GM19372 (cell line): ENCODE data around the gene TCF7.

Experiments
- ATAC-seq: cut with Tn5 transposase; IDR thresholded peaks from one replicate; pipeline ENCODE4 v1.9.1; 2021; ENCODE audit warnings: mild to moderate bottlenecking, low read depth, moderate library complexity; ENCODE audit not compliant: unreplicated experiment

Gene TCF7

DNA sequence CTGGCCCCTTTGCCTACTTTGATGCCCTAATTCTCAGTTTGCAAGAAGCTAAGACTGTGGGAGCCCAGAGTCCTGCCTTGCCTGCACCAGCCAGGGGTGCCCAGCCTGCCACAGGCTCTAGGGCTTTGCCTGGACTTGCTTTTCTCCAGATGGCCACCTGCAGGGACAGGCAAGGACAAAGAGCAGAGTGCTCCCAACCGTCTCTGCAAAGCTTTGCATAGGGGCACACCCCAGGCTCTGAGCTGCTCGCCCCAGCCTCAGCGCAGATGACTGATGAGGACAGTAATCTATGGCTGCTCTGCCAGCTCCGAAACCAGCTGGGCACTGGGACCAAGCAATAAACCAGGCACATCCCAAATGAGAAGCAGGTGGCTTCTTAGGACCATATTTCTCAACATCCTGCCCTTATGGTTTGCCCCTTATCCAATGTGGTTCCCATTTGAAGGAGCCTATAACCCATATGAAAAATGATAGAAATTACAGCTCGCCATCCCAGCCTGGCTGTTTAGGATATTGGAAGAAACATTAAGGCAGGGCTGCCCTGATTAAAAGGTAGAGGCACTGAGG is 25.4 kb upstream of the TCF7 start:
- no peak for ATAC-seq

DNA sequence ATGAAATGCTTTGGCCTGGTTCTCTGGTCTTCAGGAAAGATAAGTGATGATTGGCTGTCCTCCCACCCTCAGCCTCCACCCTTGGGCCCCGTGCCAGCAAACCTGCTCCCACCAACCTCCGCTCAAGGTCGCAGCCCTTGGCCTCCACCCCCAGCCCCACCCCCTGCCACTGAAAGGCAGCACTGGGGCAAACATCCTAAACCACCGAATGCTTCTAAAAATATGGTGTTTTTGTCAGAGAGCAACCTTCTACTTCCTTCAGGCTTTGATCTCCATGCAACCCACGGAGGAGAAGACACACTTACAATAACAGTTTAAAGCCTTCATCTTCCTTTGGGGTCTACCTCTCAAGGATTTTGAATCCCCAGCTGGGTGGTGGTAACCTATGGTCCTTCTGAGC is 24.0 kb upstream of the TCF7 start:
- ATAC-seq = no peak

DNA sequence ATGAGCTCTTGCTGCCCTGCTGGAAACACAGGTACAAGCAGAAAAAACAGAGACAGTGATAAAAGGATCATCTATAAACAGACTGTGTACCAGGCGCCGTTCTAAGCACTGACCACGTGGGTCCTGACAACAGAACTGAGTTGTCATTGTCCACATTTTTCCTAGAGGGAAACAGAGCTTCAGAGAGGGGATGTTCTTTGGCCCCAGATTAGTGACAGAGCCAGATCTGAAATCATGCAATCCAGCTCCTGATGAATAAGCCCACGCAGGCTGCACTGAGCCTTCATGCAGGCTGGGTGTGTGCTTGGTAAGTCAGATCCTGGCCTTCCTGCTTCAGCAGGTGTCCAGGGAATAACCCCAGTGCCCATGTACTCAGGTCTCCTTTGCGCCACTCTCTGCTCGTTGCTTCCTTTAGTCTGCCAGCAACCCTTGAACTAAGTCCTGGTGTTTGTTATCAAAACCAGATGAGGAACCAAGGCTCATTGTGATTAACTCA is 22.8 kb upstream of the TCF7 start:
- no peak for ATAC-seq

DNA sequence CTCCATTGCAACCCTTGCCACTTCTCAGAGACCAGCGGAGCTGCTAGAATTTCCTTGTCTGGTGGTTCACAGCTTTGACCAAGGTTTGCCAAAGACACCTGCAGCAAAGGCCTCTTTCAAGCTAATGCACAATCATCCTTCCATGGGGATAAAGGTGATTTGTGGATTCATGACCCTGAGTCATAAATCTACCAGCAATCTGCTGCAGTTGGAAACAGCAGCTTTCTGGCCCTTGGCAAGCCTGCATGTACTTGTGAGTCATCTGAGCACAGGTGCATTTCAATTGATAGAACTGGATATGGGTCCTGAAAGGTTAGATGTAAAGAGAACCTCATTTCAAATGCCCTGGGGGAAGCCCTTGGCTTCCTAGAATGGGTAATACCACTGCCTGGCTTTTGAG is 21.6 kb upstream of the TCF7 start:
- no peak for ATAC-seq

DNA sequence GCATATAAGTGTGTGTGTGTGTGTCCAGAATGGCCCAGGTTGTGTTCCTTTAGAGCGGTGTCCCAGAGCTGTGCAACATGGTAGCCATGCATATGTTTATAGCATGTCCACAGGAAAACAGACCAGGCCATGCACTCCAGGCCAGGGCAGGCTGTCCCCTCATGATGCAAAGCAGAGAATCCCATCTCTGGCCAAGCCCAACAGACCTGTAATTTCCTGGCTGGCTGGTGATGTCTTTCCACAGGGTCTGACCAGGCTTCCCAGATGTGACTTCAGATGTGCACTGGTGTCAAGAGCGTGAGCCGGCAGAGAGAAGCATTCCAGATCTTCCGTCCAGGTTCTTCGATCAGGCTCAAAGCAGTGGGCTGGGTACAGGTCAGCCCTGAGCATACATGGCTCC is 21.1 kb upstream of the TCF7 start:
- no peak for ATAC-seq

DNA sequence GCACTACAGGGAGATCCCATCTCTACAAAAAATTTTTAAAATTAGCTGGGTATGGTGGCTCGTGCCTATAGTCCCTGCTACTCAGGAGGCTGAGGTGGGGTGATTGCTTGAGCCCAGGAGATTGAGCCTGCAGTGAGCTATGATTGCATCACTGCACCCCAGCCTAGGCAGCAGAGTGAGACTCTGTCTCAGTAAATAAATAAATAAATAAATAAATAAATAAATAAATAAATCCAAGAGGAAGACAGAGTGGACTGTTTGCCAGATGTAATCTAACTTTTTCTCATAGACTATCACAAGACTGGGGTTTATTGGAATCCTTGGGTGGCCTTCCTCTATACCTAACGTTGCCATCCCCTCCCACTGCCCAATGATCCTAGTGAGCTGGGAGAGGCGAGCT is 19.2 kb upstream of the TCF7 start:
- ATAC-seq = no peak

DNA sequence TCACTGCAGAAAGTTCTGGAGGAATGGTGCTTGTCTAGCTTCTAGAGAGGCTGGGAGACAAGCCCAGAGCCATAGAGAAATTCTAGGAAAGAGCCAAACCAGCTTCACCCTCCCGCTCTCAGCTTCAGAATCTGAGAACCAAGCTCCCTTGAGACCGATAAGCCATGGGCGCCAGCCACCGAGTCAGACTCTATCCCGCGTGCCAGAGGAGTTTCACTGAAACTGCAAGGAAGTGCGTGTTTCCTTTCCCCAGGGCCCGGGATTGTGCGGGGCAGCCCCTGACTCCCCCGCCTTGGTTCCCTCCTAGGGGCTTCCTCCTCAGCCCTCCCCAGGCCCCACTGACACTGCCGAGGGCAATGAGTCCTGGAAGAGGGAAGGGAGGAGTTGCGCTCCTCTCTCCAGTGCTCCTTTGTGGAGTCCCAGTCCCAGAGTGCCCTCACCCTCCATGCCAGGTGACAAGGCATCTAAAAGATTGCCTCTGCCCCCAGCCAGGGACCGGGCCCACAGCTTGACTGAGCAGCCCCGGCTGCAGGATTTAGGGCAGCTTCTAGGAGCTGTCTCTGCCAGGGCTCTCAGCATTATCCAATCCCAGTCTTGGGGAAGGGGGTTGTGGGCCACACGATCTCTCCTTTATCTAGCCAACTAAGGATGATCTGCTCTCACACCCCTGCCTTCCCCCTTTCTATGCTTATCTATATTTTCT is 18.4 kb upstream of the TCF7 start:
- ATAC-seq = no peak

DNA sequence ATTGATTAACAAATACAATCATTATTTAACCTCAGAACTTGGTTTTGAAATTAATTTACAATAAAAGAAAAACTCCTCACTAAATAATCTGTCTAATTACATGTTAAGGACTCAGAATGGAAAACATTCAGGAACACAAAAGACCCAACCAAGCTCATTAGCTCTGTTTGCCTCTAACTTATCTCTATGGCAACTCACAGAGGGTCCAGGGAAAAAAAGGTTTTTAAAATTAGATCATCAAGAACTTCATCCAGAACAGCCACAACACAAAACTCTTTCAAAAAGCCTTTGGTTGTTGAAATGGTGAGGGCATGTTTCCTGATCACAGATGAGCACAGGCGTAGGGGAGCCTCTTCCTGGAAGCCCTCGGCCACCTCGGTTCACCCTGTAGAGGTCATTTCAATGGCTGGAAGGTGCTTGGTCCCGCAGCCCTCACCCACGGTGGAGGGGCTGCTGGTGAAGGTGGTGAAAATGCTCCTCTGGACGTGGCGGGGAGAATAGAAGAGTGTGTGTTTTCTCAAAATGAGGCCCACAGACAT is 17.2 kb upstream of the TCF7 start:
- no peak for ATAC-seq

DNA sequence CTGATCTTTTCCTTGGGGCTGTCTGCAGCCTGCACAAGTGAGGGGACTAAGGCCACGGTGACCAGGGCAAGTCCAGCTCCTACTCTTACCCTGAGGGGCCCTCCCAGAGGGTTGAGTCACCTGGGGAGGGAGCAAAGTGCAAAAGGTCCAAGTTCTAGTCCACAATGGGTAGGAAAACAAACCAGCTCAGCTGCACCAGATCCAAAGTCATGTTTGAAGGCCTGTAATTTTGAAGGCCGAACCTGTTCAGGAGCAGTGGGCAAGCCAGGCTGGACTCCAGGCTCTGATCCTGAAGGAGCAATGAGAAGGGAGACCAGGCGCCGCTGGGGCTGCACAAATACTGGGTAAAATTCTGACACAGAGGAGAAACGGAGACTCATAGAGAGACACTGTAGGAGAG is 15.8 kb upstream of the TCF7 start:
- ATAC-seq = no peak

DNA sequence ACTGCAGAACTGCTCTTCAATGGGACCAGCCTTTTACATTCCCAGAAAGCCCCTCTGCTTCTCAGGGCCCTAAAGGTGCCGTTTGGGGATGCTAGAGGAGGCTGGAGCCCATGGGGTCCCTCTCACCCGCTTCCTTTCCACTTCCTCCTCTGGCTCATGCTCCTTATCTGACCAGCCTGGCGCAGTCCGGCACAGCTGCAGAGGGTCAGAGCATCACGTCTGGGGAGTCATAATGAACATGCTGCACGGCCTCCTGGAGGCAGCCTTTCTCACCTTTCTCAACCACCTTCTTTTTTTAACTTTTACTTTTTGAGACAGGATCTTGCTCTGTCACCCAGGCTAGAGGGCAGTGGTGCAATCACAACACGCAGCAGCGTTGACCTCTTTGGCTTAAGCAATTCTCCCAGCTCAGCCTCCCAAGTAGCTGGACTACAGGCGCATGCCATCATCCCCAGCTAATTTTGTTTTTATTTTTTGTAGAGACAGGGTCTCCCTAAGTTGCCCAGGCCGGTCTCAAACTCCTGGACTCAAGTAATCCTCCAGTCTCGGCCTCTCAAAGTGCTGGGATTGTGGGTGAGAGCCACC is 15.1 kb upstream of the TCF7 start:
- no peak for ATAC-seq

DNA sequence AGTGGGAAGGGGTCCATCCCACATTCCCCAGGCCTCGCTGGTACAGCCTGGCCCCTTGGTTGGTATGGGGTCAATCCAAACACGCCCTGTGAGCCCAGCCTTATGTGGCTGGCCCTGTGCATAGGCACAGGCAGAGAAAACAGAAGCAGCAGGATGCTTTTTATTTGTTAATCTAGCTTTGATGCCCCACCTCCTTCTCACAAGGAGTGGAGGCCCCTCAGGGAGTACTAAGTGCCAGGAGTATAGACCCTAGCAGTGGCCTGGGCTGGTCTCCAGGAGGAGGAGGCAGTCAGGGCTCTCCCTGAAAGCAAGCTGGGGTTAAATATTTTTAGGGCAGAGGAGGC is 14.6 kb upstream of the TCF7 start:
- ATAC-seq = no peak

DNA sequence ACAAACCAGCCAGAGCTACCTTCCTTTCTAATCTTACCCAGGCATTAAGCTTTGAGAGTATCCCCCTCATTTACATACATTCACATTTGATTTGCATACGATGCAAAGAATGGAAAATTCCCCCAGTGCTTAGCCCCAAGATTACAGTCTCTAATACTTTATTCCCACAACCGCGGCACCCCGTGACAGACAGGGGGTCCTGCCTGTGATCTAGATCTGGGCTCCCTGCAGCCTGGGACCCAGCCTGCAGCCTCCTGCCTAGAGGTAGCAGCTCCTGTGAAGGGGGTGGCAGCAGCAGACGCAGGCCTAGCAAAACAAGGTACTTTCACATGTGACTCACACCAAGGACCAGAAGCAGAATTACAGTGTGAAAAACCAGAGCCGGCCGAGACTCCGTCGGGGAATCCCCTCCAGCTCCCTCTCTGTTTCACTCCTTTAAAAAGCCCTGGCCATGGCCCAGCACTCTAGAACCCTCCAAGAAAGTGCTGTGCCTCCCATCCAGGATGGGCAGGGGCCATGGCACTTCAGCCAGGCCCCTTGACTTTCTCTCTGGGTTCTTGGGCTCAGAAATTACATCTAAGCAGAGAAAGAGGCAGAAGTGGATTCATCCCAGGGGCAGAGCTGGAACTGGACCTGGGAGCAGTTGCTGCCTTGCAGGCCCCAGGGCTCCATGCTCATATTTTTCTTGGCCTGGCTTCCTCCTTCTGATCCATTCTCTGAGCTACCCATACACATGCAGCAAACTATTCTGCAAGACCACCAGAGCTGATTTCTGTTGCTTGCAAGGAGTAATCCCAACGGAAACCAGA is 14.0 kb upstream of the TCF7 start:
- peak; percentile 84 for ATAC-seq

DNA sequence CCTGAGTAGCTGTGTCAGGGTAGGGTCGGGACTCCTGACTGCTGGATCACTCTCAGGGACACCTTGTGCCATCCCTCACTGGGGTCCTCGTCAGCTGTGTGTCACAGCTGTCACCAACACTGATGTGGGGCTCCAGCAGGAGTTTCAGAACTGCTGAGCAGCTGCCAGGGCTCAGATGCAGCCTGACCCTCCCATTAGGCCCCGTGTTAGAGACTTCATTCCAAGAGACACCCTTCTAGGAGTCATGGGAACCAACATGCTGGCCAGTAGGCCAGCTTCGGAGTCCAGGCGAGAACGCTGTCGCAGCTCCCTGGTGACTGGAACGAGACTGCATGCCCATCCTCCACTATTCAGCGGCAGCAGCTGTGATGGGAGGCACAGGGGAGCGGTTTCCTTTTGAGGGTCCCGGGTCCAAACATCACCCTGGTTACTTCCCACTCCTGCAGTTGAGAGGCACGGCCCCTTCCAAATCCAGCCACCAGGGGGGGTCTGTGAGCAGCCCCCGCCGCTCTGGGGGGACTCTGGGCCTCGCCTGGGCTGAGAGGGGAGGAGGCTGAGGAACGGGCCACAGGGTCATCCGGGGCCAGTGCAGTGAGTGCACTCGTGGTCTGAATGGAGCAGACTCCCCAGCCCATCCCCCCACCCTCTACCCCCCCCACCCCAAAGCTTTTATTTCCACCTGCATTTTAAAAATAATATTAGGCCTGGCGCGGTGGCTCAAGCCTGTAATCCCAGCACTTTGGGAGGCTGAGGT is 12.6 kb upstream of the TCF7 start:
- no peak for ATAC-seq

DNA sequence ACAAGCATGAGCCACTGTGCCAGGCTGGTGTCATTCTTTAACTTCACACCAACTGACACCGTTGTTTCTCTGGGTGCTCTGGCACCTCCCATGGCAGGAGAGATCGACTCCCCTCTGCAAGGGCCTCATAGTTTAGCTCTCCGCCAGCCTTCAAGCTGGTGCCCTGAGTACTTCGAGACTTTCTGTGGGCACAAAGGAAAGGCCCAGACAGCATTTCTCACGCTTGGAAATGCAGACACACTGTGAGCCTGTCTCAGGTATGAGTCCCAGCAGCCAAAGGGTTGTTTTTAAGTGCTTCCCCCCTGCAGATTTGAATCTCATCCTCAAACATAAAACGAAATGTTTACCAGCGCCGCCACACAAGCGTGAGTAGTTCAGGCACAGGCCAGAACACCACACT is 11.1 kb upstream of the TCF7 start:
- ATAC-seq = no peak

DNA sequence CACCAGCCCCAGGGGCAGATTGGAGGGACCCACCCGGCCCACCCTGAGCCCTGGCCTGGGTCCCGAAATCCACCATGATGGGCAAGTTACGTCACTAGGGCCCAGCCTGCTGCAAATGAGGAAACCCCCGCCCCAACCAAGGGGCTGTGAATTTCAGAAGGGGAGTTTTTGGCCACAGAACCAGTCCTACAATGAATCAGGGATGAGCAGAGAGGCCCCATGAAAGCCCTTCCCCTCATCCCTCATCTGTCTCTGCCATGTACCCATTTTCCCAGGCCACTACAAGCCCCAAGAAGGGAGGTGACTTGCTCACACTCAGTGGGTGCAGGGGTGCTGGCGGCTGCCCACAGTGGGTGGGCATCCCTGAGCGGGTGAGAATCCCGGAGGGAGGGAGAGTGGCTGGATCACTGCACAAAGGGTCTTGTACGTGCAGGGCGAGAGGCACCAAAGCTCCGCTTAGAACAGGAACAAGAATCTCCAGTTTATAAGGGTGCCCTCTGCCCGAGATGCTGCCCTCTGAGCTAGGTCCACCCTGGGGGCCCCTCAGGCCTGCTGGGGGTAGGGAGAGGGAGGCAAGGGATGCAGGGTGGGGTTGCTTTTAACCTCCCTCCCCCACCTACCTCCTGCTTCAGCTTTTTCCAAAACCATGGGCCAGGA is 10.4 kb upstream of the TCF7 start:
- no peak for ATAC-seq

DNA sequence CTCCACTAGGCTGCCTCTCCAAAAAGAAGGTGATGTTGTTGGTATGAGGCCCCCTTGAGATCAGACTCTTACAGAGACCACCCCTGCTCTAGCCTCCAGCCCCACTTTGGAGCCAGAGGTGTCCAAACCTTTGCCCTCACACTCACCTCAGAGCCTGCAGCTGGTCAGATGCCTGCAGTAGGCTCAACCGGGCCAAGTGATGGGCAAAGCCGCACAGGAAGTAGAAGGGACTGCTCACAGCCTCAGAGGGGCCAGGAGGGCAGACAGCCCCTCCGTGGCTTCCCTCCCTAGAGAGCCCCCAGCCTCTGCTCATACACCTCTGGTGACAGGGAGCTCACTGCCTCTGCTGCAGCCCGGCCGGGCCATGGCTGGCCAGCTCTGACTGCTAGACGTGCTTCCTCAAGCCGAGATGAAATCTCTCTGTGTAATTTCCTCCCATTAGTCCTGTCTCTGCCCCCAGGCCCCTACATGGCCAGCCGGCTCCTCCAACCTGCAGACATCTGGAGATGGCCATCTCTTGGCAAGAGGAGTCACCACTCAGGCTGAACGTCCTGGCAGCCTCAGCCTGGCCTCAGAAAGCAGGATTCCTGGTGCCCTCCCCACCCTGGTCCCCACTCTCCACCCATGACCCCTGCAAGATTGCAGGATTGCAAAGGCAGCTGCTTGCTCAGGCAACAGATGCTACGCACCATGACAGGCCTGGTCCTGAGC is 7.3 kb upstream of the TCF7 start:
- no peak for ATAC-seq

DNA sequence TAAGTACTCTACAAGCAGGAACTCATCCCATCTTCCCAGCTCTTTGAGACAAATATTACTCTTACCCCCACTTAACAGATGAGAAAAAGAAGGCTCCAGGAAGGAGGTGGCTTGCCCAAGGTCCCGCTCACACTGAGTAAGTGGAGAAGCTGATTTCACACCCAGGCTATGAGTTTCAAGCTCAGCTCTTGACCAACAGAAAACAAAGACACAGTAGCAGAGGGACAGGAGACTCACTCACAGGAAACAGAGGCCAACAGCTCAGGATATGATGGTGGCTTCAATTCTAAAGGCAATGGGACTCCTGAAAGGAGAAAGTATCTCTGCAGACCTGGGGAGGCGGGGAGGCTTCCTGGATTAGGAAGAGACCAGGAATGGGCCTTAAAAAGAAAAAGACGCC is 6.7 kb upstream of the TCF7 start:
- ATAC-seq = no peak

DNA sequence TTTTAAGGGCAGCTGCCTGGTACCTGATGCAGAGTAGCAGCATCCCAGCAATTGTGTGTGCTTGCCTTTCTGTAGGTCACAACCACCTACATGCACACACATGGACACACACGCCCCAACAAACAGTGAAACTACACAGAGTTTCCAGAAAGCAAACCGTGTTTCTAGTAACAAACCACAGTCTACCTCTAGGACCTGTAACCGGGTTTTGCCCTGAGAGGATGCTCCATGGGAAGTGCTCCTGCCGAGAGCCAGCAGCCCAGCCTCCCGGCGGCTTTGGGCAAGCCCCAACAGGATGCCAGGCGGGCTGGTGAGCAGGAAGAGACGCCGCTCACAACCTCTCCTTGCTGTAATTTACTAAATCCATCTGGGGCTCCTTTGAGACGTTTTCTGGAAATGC is 4.1 kb upstream of the TCF7 start:
- no peak for ATAC-seq
